GM10266 (cell line): ENCODE data around the gene NDUFS5.

Experiments
- DNase-seq: peaks from one replicate; pipeline ENCODE4 v3.0.0; 2012; ENCODE audit errors: extremely low spot score
- CTCF ChIP-seq: IDR thresholded peaks from 2 replicates; pipeline ENCODE4 v1.5.1; 2012; ENCODE audit warnings: mild to moderate bottlenecking, low read depth; ENCODE audit not compliant: control insufficient read depth, insufficient read depth; ENCODE audit errors: missing control alignments

Gene NDUFS5

DNA sequence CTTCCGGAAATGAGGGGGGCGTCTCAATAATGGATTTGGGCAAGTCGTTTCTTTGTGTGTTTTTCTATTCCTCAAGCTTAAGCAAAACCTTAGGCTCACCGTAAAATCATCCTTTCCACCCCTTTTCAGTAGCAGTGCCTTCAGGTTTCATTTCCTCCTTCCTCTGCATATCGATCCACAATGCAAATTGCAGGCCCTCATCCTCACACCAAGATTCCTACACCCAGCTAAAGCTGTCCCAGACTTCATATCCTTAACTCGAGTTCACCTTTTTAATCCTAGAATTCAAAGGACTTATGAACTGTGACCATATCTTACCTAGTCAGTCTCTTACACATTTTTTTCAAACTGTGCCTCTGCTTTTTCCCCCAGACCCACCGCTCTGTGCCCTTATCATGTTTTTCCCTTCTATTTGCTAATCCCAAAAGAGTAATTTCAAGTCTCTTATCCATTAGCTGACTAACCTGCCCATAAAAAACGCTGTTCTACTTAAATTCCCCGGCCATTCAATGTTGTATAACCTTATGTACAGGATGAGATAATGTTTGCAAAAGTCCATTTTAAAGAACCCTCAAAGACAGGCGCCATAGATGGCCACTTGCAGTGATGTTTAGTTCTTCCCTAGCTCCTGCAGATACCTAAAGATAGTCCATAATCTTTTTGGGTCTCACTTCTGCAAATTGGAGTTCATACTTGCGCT is 33.6 kb upstream of the NDUFS5 start:
- DNase-seq = peak; percentile 18
- TF ChIP-seq CTCF = no peak

DNA sequence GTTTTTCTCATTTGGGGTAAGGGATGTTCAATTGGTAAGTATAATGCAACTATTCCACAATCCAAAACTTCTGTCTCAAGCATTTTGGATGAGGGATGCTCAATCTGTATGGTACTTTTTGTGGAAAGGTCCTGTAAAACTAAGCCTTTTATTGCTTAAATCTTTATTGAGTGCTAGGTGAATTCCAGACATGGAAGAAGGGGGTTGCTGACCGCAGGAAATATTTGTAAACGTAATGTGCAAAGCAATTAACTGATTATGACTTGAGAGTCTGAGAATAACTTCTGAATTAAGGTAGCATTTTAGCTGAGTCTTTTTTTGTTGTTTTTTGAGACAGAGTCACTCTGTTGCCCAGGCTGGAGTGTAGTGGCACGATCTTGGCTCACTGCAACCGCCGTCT is 32.0 kb upstream of the NDUFS5 start:
- DNase-seq = no peak
- no peak for TF ChIP-seq CTCF

DNA sequence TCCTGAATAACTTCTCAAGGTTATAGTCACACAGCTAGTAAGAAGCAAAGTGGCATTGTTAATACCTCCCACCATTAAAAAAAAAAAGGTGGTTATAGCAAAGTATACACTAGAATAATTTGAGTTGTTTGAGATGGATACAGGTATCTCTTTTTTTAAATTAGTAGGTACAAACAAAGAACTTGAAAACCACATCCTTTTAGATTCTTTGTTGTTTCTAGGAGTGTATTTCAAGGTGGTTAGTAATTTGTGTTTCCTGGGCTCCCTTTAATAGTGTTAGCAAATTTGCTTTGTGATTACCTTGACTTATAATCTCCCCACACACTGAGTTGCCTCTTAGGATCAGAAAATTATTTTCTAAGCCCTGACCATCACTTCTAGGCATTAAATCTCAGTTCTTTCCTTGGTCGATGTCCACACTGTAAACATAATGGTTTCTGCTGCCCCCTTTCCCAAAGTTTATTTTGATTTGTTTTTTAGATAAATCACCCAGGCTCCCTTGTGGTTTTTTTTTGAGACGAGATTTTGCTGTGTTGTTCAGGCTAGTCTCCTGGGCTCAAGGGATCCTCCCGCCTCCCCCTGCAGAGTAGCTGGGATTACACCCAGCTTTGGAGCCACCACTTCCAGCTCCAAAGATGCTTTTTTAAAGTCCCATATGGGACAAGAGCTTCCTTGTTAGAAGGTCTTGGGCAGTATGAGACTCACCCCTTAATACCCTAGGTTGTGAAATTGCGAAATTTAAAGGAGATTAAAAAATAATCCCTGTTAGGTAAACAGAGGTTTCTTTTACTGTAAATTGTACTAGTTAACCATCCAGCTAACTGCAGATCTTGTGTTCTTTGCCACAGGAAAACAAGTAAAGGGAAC is 28.9 kb upstream of the NDUFS5 start:
- no peak for DNase-seq
- TF ChIP-seq CTCF = no peak

GRCh38 chr1:38997901-38998190 is 28.3 kb upstream of the NDUFS5 start:
- DNase-seq = no peak
- TF ChIP-seq CTCF = no peak

DNA sequence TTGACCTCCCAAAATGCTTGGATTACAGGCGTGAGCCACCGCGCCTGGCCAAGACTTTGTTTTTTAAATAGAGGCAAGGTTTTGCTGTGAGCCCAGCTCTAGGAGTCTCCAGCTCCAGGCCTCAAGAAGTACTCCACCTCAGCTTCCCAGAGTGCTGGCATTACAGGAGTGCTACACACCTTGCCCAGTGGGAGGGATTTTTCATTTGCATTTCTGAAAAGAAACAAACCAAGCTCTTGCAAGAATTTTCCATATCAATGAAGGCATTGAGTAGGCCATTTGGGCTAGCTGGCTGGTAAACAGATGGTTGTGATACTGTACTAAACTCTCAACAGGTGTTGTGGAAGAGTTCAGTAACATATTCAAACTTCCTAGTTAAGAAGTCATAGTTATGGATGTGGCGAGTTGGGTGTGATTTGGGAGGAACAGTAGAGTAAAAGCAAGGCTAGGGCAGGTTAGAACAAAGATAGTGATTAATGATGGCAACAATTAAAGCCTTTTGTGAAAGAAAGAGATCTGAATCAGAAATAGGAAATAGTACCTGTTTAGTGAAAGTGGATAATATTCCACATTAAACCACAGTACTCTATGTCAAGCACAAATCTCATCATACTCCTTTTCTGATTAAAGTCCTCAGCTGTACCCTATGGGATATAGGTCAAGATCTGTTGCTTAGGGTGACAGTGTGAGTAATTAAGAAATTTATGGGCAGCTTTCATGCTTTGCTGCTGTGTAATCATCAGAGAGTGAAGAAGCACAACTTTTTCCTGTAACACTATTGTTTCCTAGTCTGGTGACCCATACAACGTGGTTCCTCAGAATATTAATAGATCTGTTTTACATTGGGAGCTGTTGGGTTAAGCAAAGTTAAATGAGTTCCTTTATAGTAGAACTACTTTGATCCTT is 24.4 kb upstream of the NDUFS5 start:
- TF ChIP-seq CTCF = no peak
- no peak for DNase-seq

- TF ChIP-seq CTCF = no peak
- no peak for DNase-seq
These were observed 22.9 kb upstream of the NDUFS5 start for GRCh38 chr1:39003281-39003680.
